HEK293 (cell line): ENCODE measurements around the gene ARHGAP10.

Experiments used
- CTCF ChIA-PET: fragments of 350-600 bp; formaldehyde crosslinking; extraction: SDS; loops from one replicate; lab custom pipeline; 2021; ENCODE audit warnings: antibody characterized with exemption; lab: Yijun Ruan, JAX
- POLR2A ChIA-PET: fragments of 300-600 bp; formaldehyde crosslinking; extraction: SDS; loops from one replicate; lab custom pipeline; 2020; ENCODE audit warnings: antibody characterized with exemption, inconsistent platforms; lab: Yijun Ruan, JAX
- H3K27ac ChIP-seq: fragments of 200-500 bp; sonication (Bioruptor generic); 2 replicates; pipeline ENCODE4 v1.5.1; 2014; ENCODE audit warnings: low read depth, low read length, control low read depth, inconsistent platforms; ENCODE audit errors: extremely low read depth
- H3K36me3 ChIP-seq, 2 experiments: fragments of 200-500 bp in 1 of 2; sonication (Bioruptor generic) in 1 of 2; 1 replicate in 1 of 2; 2 replicates in 1 of 2; pipeline ENCODE4 v1.5.1; 2014 to 2017; ENCODE audit warnings: inconsistent platforms in 2 of 2, low read length in 2 of 2; ENCODE audit not compliant: control insufficient read depth in 2 of 2, insufficient read depth in 1 of 2
- H3K4me1 ChIP-seq: fragments of 200-500 bp; sonication (Bioruptor generic); 2 replicates; pipeline ENCODE4 v1.5.1; 2014; ENCODE audit warnings: mild to moderate bottlenecking, low read length, inconsistent platforms; ENCODE audit not compliant: control insufficient read depth, insufficient read depth
- H3K4me3 ChIP-seq: 2 replicates; pipeline ENCODE4 v1.5.1; 2011; ENCODE audit warnings: low read depth, mild to moderate bottlenecking, control low read depth, low read length, moderate library complexity
- H3K9me3 ChIP-seq: fragments of 200-500 bp; sonication (Bioruptor generic); 2 replicates; pipeline ENCODE4 v1.5.1; 2014; ENCODE audit warnings: low read depth, low read length, inconsistent platforms; ENCODE audit not compliant: control insufficient read depth, insufficient read depth
- GLIS2 ChIP-seq: fragments of 450-650 bp; formaldehyde crosslinking; IDR thresholded peaks from 2 replicates; pipeline ENCODE4 v1.5.1; 2016; ENCODE audit warnings: missing biosample characterization, missing genetic modification characterization
- KLF17 ChIP-seq: fragments of 450-650 bp; formaldehyde crosslinking; IDR thresholded peaks from 2 replicates; pipeline ENCODE4 v1.5.1; 2016; ENCODE audit warnings: missing biosample characterization, missing genetic modification characterization
- MZF1 ChIP-seq: fragments of 450-650 bp; formaldehyde crosslinking; IDR thresholded peaks from 2 replicates; pipeline ENCODE4 v1.5.1; 2017; ENCODE audit warnings: missing biosample characterization, missing genetic modification characterization, borderline replicate concordance
- OSR2 ChIP-seq: fragments of 450-650 bp; formaldehyde crosslinking; IDR thresholded peaks from 2 replicates; pipeline ENCODE4 v1.5.1; 2016; ENCODE audit warnings: missing biosample characterization, missing genetic modification characterization
- PRDM1 ChIP-seq: fragments of 450-650 bp; formaldehyde crosslinking; IDR thresholded peaks from 2 replicates; pipeline ENCODE4; 2016; ENCODE audit warnings: missing biosample characterization, missing genetic modification characterization
- PRDM2 ChIP-seq: fragments of 450-650 bp; formaldehyde crosslinking; IDR thresholded peaks from 2 replicates; pipeline ENCODE4 v1.5.1; 2016; ENCODE audit warnings: missing biosample characterization, missing genetic modification characterization, borderline replicate concordance
- TRIM28 ChIP-seq: IDR thresholded peaks from 2 replicates; pipeline ENCODE4 v1.6.1; 2011; ENCODE audit warnings: low read length, control low read depth, borderline replicate concordance
- TSHZ1 ChIP-seq: fragments of 450-650 bp; formaldehyde crosslinking; IDR thresholded peaks from 2 replicates; pipeline ENCODE4 v1.5.1; 2016; ENCODE audit warnings: missing biosample characterization, missing genetic modification characterization, borderline replicate concordance
- ZBTB6 ChIP-seq: fragments of 450-650 bp; formaldehyde crosslinking; IDR thresholded peaks from 2 replicates; pipeline ENCODE4 v1.5.1; 2017; ENCODE audit warnings: missing biosample characterization, missing genetic modification characterization
- ZFHX2 ChIP-seq: fragments of 450-650 bp; formaldehyde crosslinking; conservative IDR thresholded peaks from 2 replicates; pipeline ENCODE4 v1.5.1; 2016; ENCODE audit warnings: missing biosample characterization, missing genetic modification characterization
- ZNF2 ChIP-seq: fragments of 450-650 bp; formaldehyde crosslinking; IDR thresholded peaks from 2 replicates; pipeline ENCODE4 v1.5.1; 2016; ENCODE audit warnings: missing biosample characterization, missing genetic modification characterization
- ZNF266 ChIP-seq: fragments of 450-650 bp; formaldehyde crosslinking; IDR thresholded peaks from 2 replicates; pipeline ENCODE4 v1.5.1; 2016; ENCODE audit warnings: missing biosample characterization, missing genetic modification characterization, low read depth
- ZNF280C ChIP-seq: fragments of 450-650 bp; formaldehyde crosslinking; IDR thresholded peaks from 2 replicates; pipeline ENCODE4 v1.5.1; 2016; ENCODE audit warnings: missing biosample characterization, missing genetic modification characterization
- ZNF341 ChIP-seq: fragments of 450-650 bp; formaldehyde crosslinking; IDR thresholded peaks from 2 replicates; pipeline ENCODE4; 2016; ENCODE audit warnings: low read depth, missing biosample characterization, missing genetic modification characterization
- ZNF48 ChIP-seq: fragments of 450-650 bp; formaldehyde crosslinking; IDR thresholded peaks from 2 replicates; pipeline ENCODE4 v1.5.1; 2016; ENCODE audit warnings: missing biosample characterization, missing genetic modification characterization
- ZNF514 ChIP-seq: fragments of 450-650 bp; formaldehyde crosslinking; IDR thresholded peaks from 2 replicates; pipeline ENCODE4 v1.5.1; 2016; ENCODE audit warnings: missing biosample characterization, missing genetic modification characterization
- ZNF600 ChIP-seq: fragments of 450-650 bp; formaldehyde crosslinking; IDR thresholded peaks from 2 replicates; pipeline ENCODE4 v1.5.1; 2016; ENCODE audit warnings: missing biosample characterization, missing genetic modification characterization
- ZNF837 ChIP-seq: fragments of 450-650 bp; formaldehyde crosslinking; IDR thresholded peaks from 2 replicates; pipeline ENCODE4 v1.5.1; 2016; ENCODE audit warnings: missing biosample characterization, missing genetic modification characterization
- ZNF843 ChIP-seq: fragments of 450-650 bp; formaldehyde crosslinking; IDR thresholded peaks from 2 replicates; pipeline ENCODE4 v1.5.1; 2016; ENCODE audit warnings: missing biosample characterization, missing genetic modification characterization
- ZSCAN18 ChIP-seq: fragments of 450-650 bp; formaldehyde crosslinking; IDR thresholded peaks from 2 replicates; pipeline ENCODE4 v1.5.1; 2016; ENCODE audit warnings: missing biosample characterization, missing genetic modification characterization

The ARHGAP10 gene

GRCh38 chr4:148061795-148062194 lies 329.9 kb downstream of the ARHGAP10 start (continued):
- TF ChIP-seq ZNF280C (tag by site-specific recombination), result no peak
- TF ChIP-seq ZFHX2 (tag by site-specific recombination), result peak; percentile 43; the same call in 1 of the 2 replicates
- peak; percentile 64; the same call in 1 of the 2 replicates for TF ChIP-seq KLF17 (tag by site-specific recombination)
- no peak for TF ChIP-seq ZSCAN18 (tag by site-specific recombination)
- TF ChIP-seq ZNF600 (tag by site-specific recombination), result peak; percentile 45; the same call in 1 of the 2 replicates
- no peak for TF ChIP-seq OSR2 (tag by site-specific recombination)
- TF ChIP-seq ZBTB6 (tag by site-specific recombination), result peak; percentile 69; the same call in 1 of the 2 replicates
- TF ChIP-seq PRDM1 (tag by site-specific recombination), result 0 out of 2 replicates have a peak, but pooled peaks have one; percentile 29
- TF ChIP-seq ZNF2 (tag by site-specific recombination), result no peak
- TF ChIP-seq ZNF341 (tag by site-specific recombination), result peak; percentile 89
- TF ChIP-seq ZNF48 (tag by site-specific recombination), result no peak
- no peak for TF ChIP-seq ZNF837 (tag by site-specific recombination)
- TF ChIP-seq GLIS2, result peak; percentile 30; the same call in 1 of the 2 replicates
- TF ChIP-seq MZF1 (tag by site-specific recombination), result peak; percentile 13; the same call in 1 of the 2 replicates
- TF ChIP-seq TRIM28, result 0 out of 2 replicates have a peak, but pooled peaks have one; percentile 16
- TF ChIP-seq ZNF843 (tag by site-specific recombination), result no peak

GRCh38 chr4:148062301-148062950 lies 330.5 kb downstream of the ARHGAP10 start:
- H3K36me3 ChIP-seq, result peaks cover 0 to 6% of the 10 kb centered on the region in 2 experiments; a peak in 1 of 3 replicates
- H3K4me3 ChIP-seq, result no peak overlapping the region
- H3K9me3 ChIP-seq, result no peaks in the 10 kb centered on the region
- peaks cover 21% of the 10 kb centered on the region for H3K4me1 ChIP-seq
- CTCF ChIA-PET, result no interaction called here
- POLR2A ChIA-PET, result no interaction called here
- H3K27ac ChIP-seq, result peak overlapping the region; percentile 81; the same call in 1 of the 2 replicates
- TF ChIP-seq ZNF514 (tag by site-specific recombination), result no peak
- TF ChIP-seq PRDM2 (tag by site-specific recombination), result no peak
- TF ChIP-seq TSHZ1 (tag by site-specific recombination), result no peak
- no peak for TF ChIP-seq ZNF266 (tag by site-specific recombination)
- TF ChIP-seq TRIM28, result no peak
